Activated CD8-positive, alpha-beta memory T cell treated with anti-CD3 and anti-CD28 coated beads, Interleukin-2, amount 10 ng/mL, durations not matched to agents 7 days and 5 days (primary cell): Measurements from ENCODE around the gene TMPRSS9. TPM values are rescaled to one million over a fixed set of nuclear protein-coding genes. Genes with fewer than 3 reads are reported as not detected.

Source experiments
- ATAC-seq: fragments of 150-1000 bp; cut with Tn5 transposase; one replicate; pipeline ENCODE4 v1.10.0; 2021; ENCODE audit warnings: moderate library complexity
- CTCF ChIA-PET: fragments of 350-600 bp; sonication (Branson Sonifier 250); formaldehyde crosslinking; loops from one replicate; lab custom pipeline; 2021; ENCODE audit warnings: antibody characterized with exemption; lab: Charles Lee
- DNase-seq: peaks from one replicate; pipeline ENCODE4 v3.0.0-alpha.2; 2020
- H3K27ac Mint-ChIP-seq: one replicate; pipeline ENCODE4 v1.8.0; 2021; ENCODE audit warnings: mild to moderate bottlenecking, mixed read lengths
- H3K27me3 Mint-ChIP-seq: one replicate; pipeline ENCODE4 v1.8.0; 2021; ENCODE audit warnings: mixed read lengths
- H3K36me3 Mint-ChIP-seq: one replicate; pipeline ENCODE4 v1.8.0; 2021; ENCODE audit warnings: mild to moderate bottlenecking, mixed read lengths
- H3K4me1 Mint-ChIP-seq: one replicate; pipeline ENCODE4 v1.8.0; 2021; ENCODE audit warnings: mixed read lengths
- H3K4me3 Mint-ChIP-seq: one replicate; pipeline ENCODE4 v1.8.0; 2021; ENCODE audit warnings: mild to moderate bottlenecking, moderate library complexity, mixed read lengths
- H3K9me3 Mint-ChIP-seq: one replicate; pipeline ENCODE4 v1.8.0; 2022; ENCODE audit warnings: low read depth, mixed read lengths
- total RNA-seq, 2 experiments: library from RNA; stranded (reverse); gene quantifications; one replicate each; pipeline ENCODE4 v1.2.3, GENCODE V29; 2021

The TMPRSS9 gene
- total RNA-seq, 2 experiments from 2014 or later, result not detected

GRCh38 chr19:2444251-2445002 is 84.4 kb downstream of the TMPRSS9 start:
- H3K4me1 Mint-ChIP-seq, result peaks cover 15% of the 10 kb centered on the region
- peaks cover 18% of the 10 kb centered on the region for H3K36me3 Mint-ChIP-seq
- DNase-seq (no peak), ATAC-seq (no peak)
- CTCF ChIA-PET, result no interaction called here
- H3K4me3 Mint-ChIP-seq, result no peak overlapping the region
- H3K27me3 Mint-ChIP-seq, result no peaks in the 10 kb centered on the region
- H3K27ac Mint-ChIP-seq, result no peak overlapping the region
- H3K9me3 Mint-ChIP-seq, result no peaks in the 10 kb centered on the region

GRCh38 chr19:2446381-2446780 is 86.3 kb downstream of the TMPRSS9 start:
- peak overlapping the region; percentile 6 for H3K4me3 Mint-ChIP-seq
- DNase-seq (no peak), ATAC-seq (no peak)
- peaks cover 14% of the 10 kb centered on the region for H3K36me3 Mint-ChIP-seq
- CTCF ChIA-PET, result no interaction called here
- no peaks in the 10 kb centered on the region for H3K9me3 Mint-ChIP-seq
- peaks cover 15% of the 10 kb centered on the region for H3K4me1 Mint-ChIP-seq
- peak overlapping the region; percentile 2 for H3K27ac Mint-ChIP-seq
- no peaks in the 10 kb centered on the region for H3K27me3 Mint-ChIP-seq

- Mint-ChIP-seq H3K4me1 (peaks cover 19% of the 10 kb centered on the region), H3K9me3 (no peaks in the 10 kb centered on the region), H3K27me3 (no peaks in the 10 kb centered on the region), H3K27ac (no peak overlapping the region), H3K36me3 (peaks cover 6% of the 10 kb centered on the region), H3K4me3 (no peak overlapping the region)
- ATAC-seq, result no peak
- CTCF ChIA-PET, result no interaction called here
- DNase-seq, result no peak
These were observed 89.0 kb downstream of the TMPRSS9 start for GRCh38 chr19:2449019-2449418.

- ATAC-seq (no peak), DNase-seq (no peak)
- peaks cover 5% of the 10 kb centered on the region for H3K36me3 Mint-ChIP-seq
- H3K4me3 Mint-ChIP-seq, result no peak overlapping the region
- peaks cover 32% of the 10 kb centered on the region for H3K4me1 Mint-ChIP-seq
- H3K27me3 Mint-ChIP-seq, result no peaks in the 10 kb centered on the region
- CTCF ChIA-PET, result no interaction called here
- H3K9me3 Mint-ChIP-seq, result no peaks in the 10 kb centered on the region
- no peak overlapping the region for H3K27ac Mint-ChIP-seq
These were observed 91.1 kb downstream of the TMPRSS9 start for GRCh38 chr19:2451138-2451537.

GRCh38 chr19:2451741-2452140 is 91.7 kb downstream of the TMPRSS9 start:
- no peak overlapping the region for H3K27ac Mint-ChIP-seq
- no peak for ATAC-seq
- H3K9me3 Mint-ChIP-seq, result no peaks in the 10 kb centered on the region
- peaks cover 27% of the 10 kb centered on the region for H3K4me1 Mint-ChIP-seq
- no peak for DNase-seq
- H3K27me3 Mint-ChIP-seq, result no peaks in the 10 kb centered on the region
- peaks cover 5% of the 10 kb centered on the region for H3K36me3 Mint-ChIP-seq
- no peak overlapping the region for H3K4me3 Mint-ChIP-seq
- CTCF ChIA-PET, result no interaction called here

GRCh38 chr19:2453431-2454025 is 93.5 kb downstream of the TMPRSS9 start:
- CTCF ChIA-PET, result interaction anchor here (1.2 to 2.1 kb wide), 3 partner anchors 26 to 195 kb away, joined by 4 to 6 read pairs (median 5); partner anchors contain the start of gene TIMM13
- Mint-ChIP-seq H3K27me3 (no peaks in the 10 kb centered on the region), H3K9me3 (no peaks in the 10 kb centered on the region), H3K4me3 (no peak overlapping the region), H3K4me1 (peaks cover 23% of the 10 kb centered on the region), H3K27ac (no peak overlapping the region), H3K36me3 (peaks cover 10% of the 10 kb centered on the region)
- ATAC-seq (no peak), DNase-seq (no peak)

- Mint-ChIP-seq H3K27ac (peak overlapping the region; percentile 46), H3K27me3 (no peaks in the 10 kb centered on the region), H3K4me3 (peak overlapping the region; percentile 84), H3K36me3 (peaks cover 10% of the 10 kb centered on the region), H3K9me3 (no peaks in the 10 kb centered on the region), H3K4me1 (peaks cover 23% of the 10 kb centered on the region)
- CTCF ChIA-PET, result interaction anchor here (0.5 to 2.1 kb wide), 5 partner anchors 27 to 194 kb away, joined by 3 to 6 read pairs (median 4); partner anchors contain the start of gene TIMM13
- DNase-seq (no peak), ATAC-seq (no peak)
These were observed 94.3 kb downstream of the TMPRSS9 start for GRCh38 chr19:2454199-2454961.

- Mint-ChIP-seq H3K27me3 (no peaks in the 10 kb centered on the region), H3K4me1 (peaks cover 25% of the 10 kb centered on the region), H3K27ac (peak overlapping the region; percentile 91), H3K36me3 (peaks cover 10% of the 10 kb centered on the region), H3K9me3 (no peaks in the 10 kb centered on the region), H3K4me3 (peak overlapping the region; percentile 84)
- CTCF ChIA-PET, result interaction anchor here (0.5 to 1.4 kb wide), 6 partner anchors 123 to 193 kb away, joined by 3 to 4 read pairs (median 3); no protein-coding TSS in a partner anchor
- no peak for ATAC-seq
- DNase-seq, result no peak
These were observed 95.1 kb downstream of the TMPRSS9 start for GRCh38 chr19:2454962-2455850.

- H3K36me3 Mint-ChIP-seq, result peaks cover 9% of the 10 kb centered on the region
- H3K27me3 Mint-ChIP-seq, result no peaks in the 10 kb centered on the region
- peaks cover 27% of the 10 kb centered on the region for H3K4me1 Mint-ChIP-seq
- CTCF ChIA-PET, result interaction anchor here (0.7 to 1.4 kb wide), 9 partner anchors 20 to 173 kb away, joined by 3 to 11 read pairs (median 3); partner anchors contain the start of gene GADD45B
- ATAC-seq (peak; percentile 49), DNase-seq (peak; percentile 71)
- no peaks in the 10 kb centered on the region for H3K9me3 Mint-ChIP-seq
- H3K27ac Mint-ChIP-seq, result peak overlapping the region; percentile 91
- peak overlapping the region; percentile 84 for H3K4me3 Mint-ChIP-seq
These were observed 95.9 kb downstream of the TMPRSS9 start for GRCh38 chr19:2455851-2456570.

- Mint-ChIP-seq H3K4me3 (peak overlapping the region; percentile 80), H3K36me3 (peaks cover 6% of the 10 kb centered on the region), H3K27me3 (no peaks in the 10 kb centered on the region), H3K9me3 (no peaks in the 10 kb centered on the region), H3K4me1 (peaks cover 26% of the 10 kb centered on the region), H3K27ac (peak overlapping the region; percentile 91)
- CTCF ChIA-PET, result interaction anchor here (0.7 to 1.4 kb wide), 8 partner anchors 18 to 706 kb away, joined by 3 to 11 read pairs (median 4); partner anchors contain the start of gene GADD45B
- DNase-seq (no peak), ATAC-seq (no peak)
These were observed 97.5 kb downstream of the TMPRSS9 start for GRCh38 chr19:2457394-2458037.

GRCh38 chr19:2458054-2458453 is 98.0 kb downstream of the TMPRSS9 start:
- H3K4me1 Mint-ChIP-seq, result peaks cover 25% of the 10 kb centered on the region
- no peak overlapping the region for H3K27ac Mint-ChIP-seq
- no peaks in the 10 kb centered on the region for H3K9me3 Mint-ChIP-seq
- ATAC-seq, result no peak
- CTCF ChIA-PET, result interaction anchor here (0.8 to 1.3 kb wide), 2 partner anchors 163 to 291 kb away, joined by 3 read pairs; no protein-coding TSS in a partner anchor
- no peak overlapping the region for H3K4me3 Mint-ChIP-seq
- no peak for DNase-seq
- H3K27me3 Mint-ChIP-seq, result no peaks in the 10 kb centered on the region
- H3K36me3 Mint-ChIP-seq, result peaks cover 6% of the 10 kb centered on the region
